ENCODE results near the gene XAF1.
"Not testable (repeated sequence)": the region's sequence is repeated elsewhere in the genome, so short reads cannot be mapped to it uniquely, and the experiment has no call there.

Gene XAF1

DNA sequence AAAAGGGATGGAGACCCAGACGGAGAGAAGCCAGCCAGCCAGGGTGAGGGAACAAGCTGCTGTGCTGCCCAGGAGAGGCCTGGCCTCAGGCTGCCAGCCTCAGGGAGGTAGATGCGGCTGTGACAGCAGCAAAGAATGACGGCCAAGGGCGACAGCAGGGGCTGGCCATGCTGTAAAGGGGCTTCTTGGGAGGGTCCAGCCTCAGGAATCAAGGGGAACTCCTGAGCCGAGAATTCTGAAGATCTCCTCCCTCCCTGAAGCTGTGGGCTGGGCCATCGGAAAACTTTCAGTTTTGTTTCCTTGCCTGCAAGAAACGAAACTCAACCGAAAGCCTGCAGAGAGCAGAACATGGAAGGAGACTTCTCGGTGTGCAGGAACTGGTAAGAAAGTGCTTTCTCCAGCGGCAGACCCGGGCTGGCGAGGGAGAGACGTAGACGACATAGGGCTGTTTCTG lies at the start of gene XAF1:
Gene XAF1 (plus strand): TSS at position 316 of the 454 bp plus-strand sequence. CDS start 33 bp downstream, at position 349.
- DNase-seq (ENCODE audit: low spot score) = no peak

DNA sequence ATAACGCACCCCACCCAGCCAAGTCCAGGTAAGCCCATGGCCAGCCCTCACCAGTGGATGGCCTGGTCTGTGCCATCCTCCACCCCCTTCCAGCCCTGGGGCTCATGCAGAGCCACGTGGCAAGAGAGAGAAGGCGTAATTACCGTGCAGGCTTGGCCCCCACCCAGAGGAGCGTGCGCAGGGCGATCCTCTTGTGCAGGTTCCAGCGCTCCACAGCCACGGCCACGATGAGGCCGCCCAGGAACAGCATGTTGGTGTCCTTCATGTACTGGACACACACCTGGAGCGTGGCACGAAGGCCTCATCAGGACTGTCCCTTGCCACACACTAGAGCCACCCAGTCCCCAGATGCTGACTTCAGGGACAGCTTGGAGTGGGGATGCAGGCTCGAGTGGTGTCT lies 49.3 kb upstream of the XAF1 start:
- DNase-seq (ENCODE audit: low spot score) = no peak

GRCh38 chr17:6706996-6707395 lies 48.9 kb upstream of the XAF1 start:
- DNase-seq (ENCODE audit: low spot score) = no peak

DNA sequence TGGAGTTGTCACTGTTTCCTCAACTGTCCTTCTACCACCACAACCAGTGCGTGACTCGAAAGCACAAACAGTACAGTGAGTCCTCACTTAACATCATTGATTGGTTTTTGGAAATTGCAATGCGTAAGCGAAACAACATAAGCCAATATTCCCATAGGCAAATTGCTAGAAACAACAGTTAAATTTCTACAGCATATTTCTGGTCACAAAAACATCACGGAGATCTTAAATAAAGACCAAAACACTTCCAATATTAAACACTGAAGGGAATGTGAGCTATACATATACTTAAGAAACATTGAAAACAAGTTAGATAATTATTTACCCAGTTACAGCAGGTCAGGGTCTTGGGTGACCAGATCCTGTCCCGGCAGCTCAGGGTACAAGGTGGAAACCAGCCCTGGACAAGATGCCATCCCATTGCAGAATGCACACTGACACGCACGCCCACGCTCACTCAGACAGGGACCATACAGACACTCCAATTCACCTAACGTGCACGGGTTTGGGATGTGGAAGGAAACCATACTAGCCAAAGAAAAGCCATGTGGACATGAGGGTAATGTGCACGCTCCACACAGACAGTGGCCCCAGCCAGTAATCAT lies 47.4 kb upstream of the XAF1 start:
- no peak for DNase-seq (ENCODE audit: low spot score)

DNA sequence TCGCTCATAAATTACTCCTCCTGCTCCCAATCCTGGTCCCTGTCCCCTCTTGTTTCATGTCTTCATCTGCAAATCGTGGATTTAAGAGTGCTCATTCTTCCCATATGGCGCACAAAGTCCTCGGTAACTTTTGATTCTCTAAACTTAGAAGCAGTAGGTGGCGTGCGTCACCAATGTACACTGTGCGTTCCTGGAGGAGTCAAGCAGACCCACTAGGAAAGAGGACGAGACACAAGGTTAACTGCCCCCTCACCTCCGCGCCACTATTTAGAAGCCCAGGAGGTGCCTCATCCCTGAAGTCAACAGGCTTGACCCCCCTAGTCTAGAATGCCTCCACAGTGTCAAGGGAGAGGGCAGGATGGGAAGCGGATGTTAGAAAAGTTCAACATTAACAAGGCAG lies 45.5 kb upstream of the XAF1 start:
- no peak for DNase-seq (ENCODE audit: low spot score)

DNA sequence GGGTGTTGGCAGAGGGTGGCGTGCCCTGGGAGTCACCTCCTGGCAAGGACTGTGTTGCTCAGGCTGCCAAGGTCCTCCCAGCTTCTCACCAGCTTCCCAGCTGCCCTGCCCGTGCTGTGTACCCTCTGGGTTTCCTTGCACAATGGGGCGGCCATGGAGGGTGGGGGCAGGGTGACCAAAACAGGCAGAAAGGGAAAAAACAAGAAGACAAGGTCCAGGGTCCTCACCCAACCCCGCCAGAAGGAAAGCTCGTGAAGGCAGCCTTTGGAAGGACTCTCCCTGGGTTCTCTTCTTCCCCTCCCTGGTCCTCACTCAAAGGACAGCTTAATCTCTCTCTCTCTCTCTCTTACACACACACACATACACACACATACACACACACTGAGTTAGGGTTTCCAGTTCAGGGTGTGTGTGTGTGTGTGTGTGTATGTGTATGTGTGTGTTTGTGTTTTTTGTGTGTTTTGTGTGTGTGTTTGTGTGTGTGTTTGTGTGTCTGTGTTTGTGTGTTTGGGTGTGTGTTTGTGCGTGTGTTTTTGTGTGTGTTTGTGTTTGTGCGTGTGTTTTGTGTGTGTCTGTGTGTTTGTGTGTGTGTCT lies 44.7 kb upstream of the XAF1 start:
- peak; percentile 42 for DNase-seq (ENCODE audit: low spot score)

DNA sequence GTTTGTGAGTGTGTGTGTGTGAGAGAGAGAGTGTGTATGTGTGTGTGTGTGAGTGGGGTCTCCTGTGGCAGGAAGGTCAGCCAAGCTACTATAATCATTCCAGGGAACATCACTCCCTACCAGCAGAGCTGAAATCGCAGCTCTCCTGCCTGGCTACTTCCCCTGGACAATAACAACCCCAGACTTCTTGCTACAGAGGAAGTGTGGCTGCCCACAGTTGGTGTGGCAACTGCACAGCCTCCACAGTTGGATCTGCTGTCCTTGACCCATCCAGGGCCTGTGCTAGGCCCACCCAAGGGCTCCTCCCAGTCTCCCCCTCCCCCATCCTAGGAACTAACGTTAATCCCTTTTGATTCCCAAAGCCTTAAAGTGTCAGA lies 44.2 kb upstream of the XAF1 start:
- no peak for DNase-seq (ENCODE audit: low spot score)

GRCh38 chr17:6712058-6712853 lies 43.6 kb upstream of the XAF1 start:
- peak; percentile 83 for DNase-seq (ENCODE audit: low spot score)

- DNase-seq (ENCODE audit: low spot score) = no peak
Observed at GRCh38 chr17:6712854-6713129, 43.1 kb upstream of the XAF1 start.

DNA sequence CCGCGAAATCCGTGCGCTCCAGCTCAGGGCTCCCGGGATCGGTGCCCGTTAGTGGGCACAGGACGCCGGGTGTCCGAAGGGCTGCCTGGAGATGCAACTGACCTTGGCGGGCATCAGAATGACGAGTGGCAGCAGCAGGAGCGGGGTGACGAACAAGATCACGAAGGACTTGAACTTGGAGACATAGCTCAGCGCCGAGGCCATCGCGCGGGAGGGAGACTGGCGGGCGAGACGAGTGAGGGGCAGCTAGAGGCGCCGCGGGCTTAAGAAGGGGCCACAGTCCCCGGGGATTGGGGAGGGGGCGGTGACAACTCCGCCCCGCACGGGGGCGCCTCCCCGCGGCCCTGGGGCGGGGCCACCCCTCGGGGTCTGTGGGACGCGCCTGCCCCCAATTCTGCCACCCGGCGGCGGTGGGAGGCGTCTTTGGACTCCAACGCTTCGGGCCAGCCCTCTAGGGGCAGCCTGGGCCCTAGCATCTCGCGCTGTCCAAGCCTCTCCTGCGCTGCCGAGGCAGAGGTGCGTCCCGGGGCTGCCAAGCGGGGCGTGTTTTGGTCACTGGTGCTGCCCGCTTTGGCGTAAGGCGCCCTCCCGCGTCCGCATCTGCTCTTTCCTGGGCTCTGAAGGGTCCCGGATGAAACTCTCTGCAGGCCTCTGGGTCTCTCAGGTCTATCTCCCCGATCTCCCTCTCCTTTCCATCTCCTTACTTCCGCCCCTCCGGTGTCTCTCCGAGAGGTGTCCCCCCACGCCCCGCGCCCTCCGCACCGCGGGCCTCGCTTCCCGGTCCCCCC lies 42.5 kb upstream of the XAF1 start, which contains the start of gene SLC13A5:
Gene SLC13A5 (minus strand): TSS at position 240 of the 788 bp plus-strand sequence. CDS start 36 bp downstream, at position 204.
- DNase-seq (ENCODE audit: low spot score) = peak; percentile 92

DNA sequence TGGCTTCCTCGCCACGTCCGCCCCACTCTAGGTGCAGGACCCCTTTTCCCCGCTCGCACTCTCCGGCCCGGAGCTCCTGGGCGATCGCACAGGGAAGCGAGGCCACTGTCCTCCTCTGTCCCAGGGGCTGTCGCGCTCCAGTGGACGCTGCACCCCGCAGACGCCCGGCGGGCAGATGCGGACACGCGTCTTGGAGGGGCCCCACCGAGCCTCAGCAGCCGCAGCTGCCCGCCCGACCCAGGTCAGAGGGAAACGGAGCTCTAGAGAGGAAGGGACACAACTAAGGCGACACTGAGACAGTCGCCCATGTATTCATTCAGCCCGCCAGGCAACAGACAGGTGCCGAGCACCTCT lies 42.0 kb upstream of the XAF1 start:
- no peak for DNase-seq (ENCODE audit: low spot score)

DNA sequence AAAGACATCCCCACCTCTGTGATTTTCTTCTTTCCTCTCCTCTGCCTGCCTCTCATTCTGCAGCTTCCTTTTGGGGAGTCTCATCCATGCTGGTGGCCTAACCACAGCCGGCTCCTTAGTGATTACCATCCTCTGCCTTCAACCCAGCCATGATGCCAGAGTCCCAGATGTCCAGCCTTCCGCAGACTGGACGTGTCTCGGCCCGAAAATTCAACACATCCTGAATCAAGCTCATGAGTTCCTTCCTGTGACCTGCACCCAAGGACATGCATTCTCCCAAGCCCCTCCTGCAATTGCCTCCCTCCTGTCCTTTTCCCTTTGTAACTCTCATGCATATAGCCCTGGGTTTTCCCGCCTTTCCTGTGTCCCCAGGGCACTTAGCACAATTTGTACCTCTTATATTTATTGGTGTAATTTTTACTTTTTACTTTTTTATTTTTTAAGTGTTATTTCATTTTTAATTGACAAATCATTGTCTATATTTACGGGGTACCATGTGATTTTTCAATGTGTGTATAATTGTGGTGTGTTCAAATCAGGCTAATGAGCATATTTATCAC lies 41.5 kb upstream of the XAF1 start:
- DNase-seq (ENCODE audit: low spot score) = no peak

DNA sequence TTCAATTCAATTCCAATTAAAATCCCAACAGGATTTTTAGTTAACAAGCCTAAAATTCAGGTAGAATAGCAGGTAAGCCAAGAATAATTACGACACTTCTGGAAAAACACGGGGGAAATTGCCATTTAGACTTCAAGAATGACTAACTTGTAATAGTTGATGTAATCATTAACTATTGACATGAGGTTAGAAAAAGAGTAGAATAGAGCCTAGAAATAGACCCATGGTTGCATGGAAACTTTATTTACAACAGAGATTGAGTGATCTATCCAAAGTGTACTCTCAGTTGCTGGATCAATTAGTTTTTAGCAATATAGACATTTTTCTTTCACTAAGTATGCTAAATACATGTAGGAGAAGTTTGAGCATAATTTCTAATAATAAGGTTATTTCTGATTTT lies 39.1 kb upstream of the XAF1 start:
- no peak for DNase-seq (ENCODE audit: low spot score)

GRCh38 chr17:6721744-6722143 lies 34.1 kb upstream of the XAF1 start:
- DNase-seq (ENCODE audit: low spot score) = no peak

DNA sequence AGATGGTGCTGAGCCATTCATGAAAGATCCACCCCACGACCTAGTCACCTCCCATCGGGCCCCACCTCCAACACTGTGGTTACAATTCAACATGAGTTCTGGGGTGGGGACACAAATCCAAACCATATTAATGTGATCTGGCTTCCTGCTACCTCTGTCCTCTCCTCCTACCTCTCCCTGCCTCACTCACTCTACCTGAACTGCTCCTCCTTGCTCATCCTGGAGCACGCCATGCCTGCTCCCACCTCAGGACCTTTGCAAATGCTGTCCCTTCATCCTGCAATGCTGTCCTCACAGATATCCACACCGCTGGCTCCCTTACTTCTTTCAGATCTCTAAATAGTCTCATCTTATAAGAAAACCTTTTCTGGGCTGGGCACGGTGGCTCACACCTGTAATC lies 31.8 kb upstream of the XAF1 start:
- no peak for DNase-seq (ENCODE audit: low spot score)

GRCh38 chr17:6729531-6729930 lies 26.3 kb upstream of the XAF1 start:
- no peak for DNase-seq (ENCODE audit: low spot score)

- DNase-seq (ENCODE audit: low spot score) = not testable (repeated sequence)
Observed at GRCh38 chr17:6746665-6747064, 9.2 kb upstream of the XAF1 start.

DNA sequence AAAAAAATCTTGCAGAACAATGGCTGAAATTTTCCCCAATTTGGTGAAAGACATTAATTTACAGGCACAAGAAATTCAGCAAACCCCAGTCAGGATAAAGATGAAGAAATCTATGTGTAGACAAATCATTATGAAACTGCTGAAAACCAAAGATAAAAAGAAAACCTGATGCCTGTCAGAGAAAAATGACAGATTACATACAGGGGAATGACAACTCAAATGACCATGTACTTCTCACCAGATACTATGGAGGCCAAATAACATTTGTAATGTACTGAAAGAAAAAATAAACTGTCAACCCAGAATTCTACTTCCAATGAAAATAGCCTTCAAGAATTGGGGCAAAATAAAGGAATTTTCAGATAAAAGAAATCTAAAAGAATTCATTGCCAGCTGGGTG lies 7.2 kb upstream of the XAF1 start:
- DNase-seq (ENCODE audit: low spot score) = no peak

- DNase-seq (ENCODE audit: low spot score) = no peak
Observed at GRCh38 chr17:6749519-6749918, 6.3 kb upstream of the XAF1 start.

- DNase-seq (ENCODE audit: low spot score) = no peak
Observed at GRCh38 chr17:6752068-6752909, 3.6 kb upstream of the XAF1 start.

GRCh38 chr17:6753006-6753445 lies 2.8 kb upstream of the XAF1 start:
- no peak for DNase-seq (ENCODE audit: low spot score)
